ENCODE data around the gene DDX60. TPM values are rescaled to one million over a fixed set of nuclear protein-coding genes. Genes with fewer than 3 reads are reported as not detected.

Gene DDX60
- total and polyA plus RNA-seq, 2 donors (not counting 3 experiments of a cell fraction or from before 2014, with no cell fraction given) = 3.8 to 9.3 TPM

- no peak for DNase-seq (ENCODE audit: low read depth, low spot score)
- dilution Hi-C loops (cut with MboI; ENCODE audit: extremely low pct_ligation_motif_present, low sequenced_read_pairs) = no loop called here
- H3K4me2 ChIP-seq (ENCODE audit: insufficient read depth, low read length) = no peak overlapping the region
- no peaks in the 10 kb centered on the region for H3K9me3 ChIP-seq (replicated peaks; ENCODE audit: control insufficient read depth, insufficient read depth, low read length)
- no peaks in the 10 kb centered on the region for H3K36me3 ChIP-seq (ENCODE audit: control insufficient read depth in 2 of 2, extremely low read depth in 1 of 2, insufficient read depth in 2 of 2, low read length in 2 of 2)
- BruUV-seq (replicated peaks) = no TSS peak
- FAIRE-seq = no peak
- H3K27me3 ChIP-seq (ENCODE audit: control insufficient read depth in 2 of 2, insufficient read depth in 2 of 2, low read length in 2 of 2) = no peaks in the 10 kb centered on the region
- no peaks in the 10 kb centered on the region for H4K20me1 ChIP-seq (replicated peaks; ENCODE audit: control insufficient read depth, extremely low read depth, insufficient read depth, low read length)
- H3K27ac ChIP-seq (ENCODE audit: insufficient read depth, low read depth, low read length) = no peak overlapping the region
- H2AFZ ChIP-seq (ENCODE audit: low read depth, low read length) = no peak overlapping the region
- CTCF ChIA-PET = no interaction called here
- no peaks in the 10 kb centered on the region for H3K4me1 ChIP-seq (ENCODE audit: control insufficient read depth, extremely low read depth, insufficient read depth, low read length)
- no peak overlapping the region for H3K4me3 ChIP-seq (replicated peaks in 1 of 3; ENCODE audit: insufficient read depth in 1 of 3, low read depth in 1 of 3, low read length in 3 of 3)
- no peaks in the 10 kb centered on the region for H3K79me2 ChIP-seq (ENCODE audit: control insufficient read depth, insufficient read depth, low read length)
- no peaks in the 10 kb centered on the region for H3K9me1 ChIP-seq (replicated peaks; ENCODE audit: control insufficient read depth, extremely low read depth, insufficient read depth, low read length)
- POLR2A ChIA-PET = no interaction called here
- intact Hi-C loops (cut with micrococcal nuclease) = no loop called here
- no peak overlapping the region for H3K9ac ChIP-seq (replicated peaks; ENCODE audit: extremely low read depth, insufficient read depth, low read length)
- TF ChIP-seq GATA2 (IDR thresholded peaks at IDR 0.05; ENCODE audit: insufficient read depth, insufficient read length, low read depth, low read length) (no peak), CTCF (IDR thresholded peaks at IDR 0.05; ENCODE audit: extremely low read depth in 1 of 2, insufficient read depth in 1 of 2, low read depth in 1 of 2, low read length in 2 of 2) (no peak), POLR2A (IDR thresholded peaks at IDR 0.05; ENCODE audit: low read depth, low read length) (no peak), FOS (IDR thresholded peaks at IDR 0.05; ENCODE audit: borderline replicate concordance, insufficient read depth, low read length) (no peak), MYC (IDR thresholded peaks at IDR 0.05; ENCODE audit: low read depth, low read length) (no peak), MAX (IDR thresholded peaks at IDR 0.05; ENCODE audit: insufficient read depth, insufficient read length) (no peak), JUN (IDR thresholded peaks at IDR 0.05; ENCODE audit: borderline replicate concordance, insufficient read depth, insufficient read length, low read depth) (no peak), EZH2 (IDR thresholded peaks at IDR 0.05; ENCODE audit: borderline replicate concordance, low read depth, low read length, severe bottlenecking) (no peak), POLR2AphosphoS5 (IDR thresholded peaks at IDR 0.05; ENCODE audit: insufficient read depth, low read depth, low read length) (no peak)
Measured at GRCh38 chr4:168337550-168337940, 19.0 kb upstream of the DDX60 start.

All from endothelial cell of umbilical vein (primary cell).